Right ventricle myocardium inferior (tissue), 1 donor: ENCODE measurements around the gene GCM1. TPM values are rescaled to one million over a fixed set of nuclear protein-coding genes. Genes with fewer than 3 reads are reported as not detected.
"Not testable (repeated sequence)": the region's sequence is repeated elsewhere in the genome, so short reads cannot be mapped to it uniquely, and the experiment has no call there.

ENCODE experiments used
- ATAC-seq: fragments of 200-7000 bp; cut with Tn5 transposase; one replicate; pipeline ENCODE4 v1.9.1; 2020; ENCODE audit warnings: mild to moderate bottlenecking, moderate library complexity
- DNase-seq: peaks from one replicate; pipeline ENCODE4 v3.0.0; 2021; ENCODE audit errors: missing footprints
- intact Hi-C: fragments of 100-400 bp; cut with DNase I; formaldehyde crosslinking; loops from one replicate; pipeline ENCODE4 v1.11.0; 2022
- total RNA-seq: library from RNA; stranded (reverse); fragmentation: NEBNext Ultra II Directional; extraction: Animal tissue kit (Norgen Biotek cat#: 25700); gene quantifications from one replicate; pipeline ENCODE4 v1.2.1, GENCODE V29; 2021
- donor health status: DM: no; HTN: yes; CAD: no; lungs with severe emphysema.

The GCM1 gene
- total RNA-seq, 1 donor from 2014 or later = not detected

- intact Hi-C loops, DNase-seq, ATAC-seq: not testable (repeated sequence)
These were observed 6.6 kb upstream of the GCM1 start for GRCh38 chr6:53155279-53155678.

- no peak for ATAC-seq
- intact Hi-C loops = no loop called here
- no peak for DNase-seq
These were observed 6.2 kb upstream of the GCM1 start for GRCh38 chr6:53154794-53155193.

GRCh38 chr6:53154071-53154470 is 5.4 kb upstream of the GCM1 start:
- DNase-seq (no peak), ATAC-seq (no peak)
- intact Hi-C loops = no loop called here

GRCh38 chr6:53152576-53152975 is 3.9 kb upstream of the GCM1 start:
- DNase-seq (no peak), ATAC-seq (no peak)
- intact Hi-C loops = no loop called here

- DNase-seq (no peak), ATAC-seq (no peak)
- intact Hi-C loops = no loop called here
These were observed 3.0 kb upstream of the GCM1 start for GRCh38 chr6:53151676-53152075.

DNA sequence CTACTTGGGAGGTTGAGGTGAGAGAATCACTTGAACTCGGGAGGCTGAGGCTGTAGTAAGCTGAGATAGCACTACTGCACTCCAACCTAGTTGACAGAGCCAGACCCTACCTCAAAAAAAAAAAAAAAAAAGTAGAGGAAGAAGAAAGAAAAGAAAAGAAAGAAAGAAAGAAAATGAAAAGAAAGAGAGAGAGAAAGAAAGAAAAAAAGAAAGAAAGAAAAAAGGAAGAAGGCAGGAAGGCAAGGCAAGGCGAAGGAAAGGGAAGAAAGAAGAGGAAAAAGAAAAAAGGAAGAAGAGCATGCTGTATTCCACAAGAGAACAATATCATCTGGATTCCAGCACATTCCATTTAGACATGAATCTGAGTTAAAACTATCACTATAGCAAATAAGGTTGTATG is 3.8 kb downstream of the GCM1 start:
- DNase-seq (no peak), ATAC-seq (no peak)
- intact Hi-C loops = no loop called here

DNA sequence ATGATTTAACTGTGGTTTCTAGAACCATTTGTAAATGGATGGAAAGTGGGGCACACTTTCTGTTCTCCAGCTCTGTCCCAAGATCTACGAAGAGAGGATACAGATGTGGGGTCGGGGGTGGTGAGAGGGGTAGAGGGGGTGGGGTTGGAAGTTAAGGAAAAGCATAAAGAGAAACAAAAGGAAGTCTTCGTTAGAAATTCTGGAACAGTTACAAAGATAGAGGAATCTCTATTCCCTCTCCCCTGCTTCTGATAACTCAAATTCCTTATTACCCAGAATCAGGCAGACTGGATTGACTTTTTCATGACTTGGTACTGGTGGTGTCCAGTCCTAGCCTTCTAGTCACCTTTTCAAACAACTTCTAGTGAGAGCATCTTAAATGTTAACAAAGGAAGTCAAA is 4.9 kb downstream of the GCM1 start:
- DNase-seq (no peak), ATAC-seq (no peak)
- intact Hi-C loops = no loop called here

- intact Hi-C loops = no loop called here
- DNase-seq (no peak), ATAC-seq (no peak)
These were observed 5.8 kb downstream of the GCM1 start for GRCh38 chr6:53142810-53143209.

- no peak for ATAC-seq
These were observed 8.7 kb downstream of the GCM1 start for GRCh38 chr6:53139841-53140413.

GRCh38 chr6:53136000-53136609 is 12.5 kb downstream of the GCM1 start:
- DNase-seq (no peak), ATAC-seq (no peak)
- intact Hi-C loops = no loop called here

More at GRCh38 chr6:53139841-53140413, 8.7 kb downstream of the GCM1 start:
- no peak for DNase-seq
- intact Hi-C loops = no loop called here

DNA sequence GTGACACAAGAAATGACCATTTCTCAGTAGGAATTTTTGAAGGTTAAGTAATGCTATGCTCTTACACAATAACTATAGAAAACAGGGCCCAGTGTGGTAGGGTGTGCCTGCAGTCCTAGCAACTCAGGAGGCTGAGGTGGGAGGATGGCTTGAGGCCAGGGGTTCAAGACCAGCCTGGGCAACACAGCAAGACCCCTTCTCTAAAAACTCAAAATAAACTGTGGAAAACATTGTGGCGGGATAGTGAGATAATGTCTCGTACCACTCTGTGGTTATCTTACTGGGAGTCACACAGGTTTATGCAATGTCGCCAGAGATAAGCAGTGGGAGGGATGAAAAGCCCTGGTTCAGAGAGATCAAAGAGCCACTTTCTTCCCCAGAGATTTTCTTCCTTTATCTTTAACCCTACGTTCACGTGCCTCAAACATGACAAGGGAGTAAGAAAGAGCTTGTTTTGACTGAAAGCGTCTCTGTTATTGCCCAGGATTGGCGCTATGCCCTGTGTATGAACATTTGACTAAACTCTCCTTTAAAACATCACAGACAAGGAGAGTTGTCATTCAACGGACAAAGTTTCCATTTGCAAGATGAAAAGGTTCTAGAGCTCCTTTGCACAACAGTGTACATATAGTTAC is 13.9 kb downstream of the GCM1 start:
- no peak for ATAC-seq

DNA sequence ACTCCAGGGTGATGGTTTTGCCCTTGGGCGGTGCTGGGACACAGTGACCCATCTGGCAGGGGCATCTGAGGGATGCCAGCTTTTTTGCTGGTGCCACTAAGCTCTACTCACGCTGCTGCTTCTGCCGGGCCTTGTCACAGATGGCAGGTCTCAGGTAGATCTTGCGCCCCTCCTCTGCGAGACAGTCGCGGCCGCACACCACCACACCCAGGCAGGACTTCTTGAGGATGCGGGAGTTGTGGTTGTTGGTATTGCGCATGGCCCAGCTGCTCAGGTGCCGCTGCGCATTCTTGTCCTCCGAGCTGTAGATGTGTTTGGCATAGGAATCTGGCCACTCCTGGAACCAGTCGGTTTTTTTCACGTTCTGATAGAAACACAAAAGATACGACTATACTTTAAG is 14.7 kb downstream of the GCM1 start:
- intact Hi-C loops = no loop called here
- no peak for ATAC-seq

More for the DNA sequence above, 13.9 kb downstream of the GCM1 start:
- DNase-seq = no peak
- intact Hi-C loops = no loop called here

DNA sequence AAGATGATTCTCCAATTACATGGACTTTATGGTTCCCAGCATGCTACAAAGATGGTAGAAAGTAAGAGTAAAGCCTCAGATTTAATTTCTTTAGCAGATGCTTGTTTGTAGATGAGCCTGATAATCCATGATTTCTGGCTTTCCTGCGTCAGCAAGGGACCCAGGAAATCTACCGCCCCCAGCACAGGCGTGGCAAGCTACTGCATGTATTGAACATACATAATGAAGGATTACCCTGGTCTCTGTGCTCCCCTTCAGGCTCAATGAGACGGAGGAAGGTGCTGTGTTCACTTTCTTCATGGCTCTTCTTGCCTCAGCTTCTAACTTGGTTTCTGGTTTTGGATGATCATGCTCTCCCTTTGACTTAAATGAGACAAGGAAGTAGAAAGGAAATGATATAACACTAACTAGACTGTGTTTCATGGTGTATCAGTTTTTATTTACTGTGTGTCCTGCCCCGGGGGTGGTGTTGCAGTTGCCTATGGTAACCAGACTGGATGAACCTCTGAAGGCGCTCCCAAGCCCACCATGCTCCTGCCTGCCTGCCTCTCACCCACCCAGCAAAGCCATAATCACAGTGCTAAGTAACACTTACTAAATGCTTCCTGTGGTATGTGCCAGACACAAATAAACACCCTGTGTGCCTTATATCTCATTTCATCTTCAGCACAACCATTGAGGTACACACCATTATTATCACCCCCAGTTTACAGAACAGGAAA is 17.9 kb downstream of the GCM1 start:
- intact Hi-C loops = no loop called here
- DNase-seq (no peak), ATAC-seq (no peak)

More for the DNA sequence above, 14.7 kb downstream of the GCM1 start:
- no peak for DNase-seq

DNA sequence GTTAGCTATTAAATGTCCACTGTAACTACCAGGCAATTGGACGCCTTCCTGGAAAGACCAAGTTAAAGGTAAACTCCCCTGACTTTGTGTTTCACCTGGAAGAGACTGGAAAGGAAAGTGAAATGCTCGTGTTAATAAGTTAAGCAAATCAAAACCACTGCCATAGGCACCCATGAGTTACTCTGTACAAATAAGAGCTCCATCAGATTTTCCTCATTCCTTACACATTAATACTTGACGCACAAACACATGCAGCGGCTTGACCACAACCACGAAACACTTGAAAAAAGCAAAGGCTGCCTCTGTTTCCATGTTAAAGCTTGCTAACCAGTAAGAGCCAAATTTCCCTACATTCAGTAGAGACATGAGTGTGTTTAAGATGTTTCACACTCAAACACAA is 19.8 kb downstream of the GCM1 start:
- DNase-seq = no peak
- intact Hi-C loops = no loop called here
- ATAC-seq = no peak

DNA sequence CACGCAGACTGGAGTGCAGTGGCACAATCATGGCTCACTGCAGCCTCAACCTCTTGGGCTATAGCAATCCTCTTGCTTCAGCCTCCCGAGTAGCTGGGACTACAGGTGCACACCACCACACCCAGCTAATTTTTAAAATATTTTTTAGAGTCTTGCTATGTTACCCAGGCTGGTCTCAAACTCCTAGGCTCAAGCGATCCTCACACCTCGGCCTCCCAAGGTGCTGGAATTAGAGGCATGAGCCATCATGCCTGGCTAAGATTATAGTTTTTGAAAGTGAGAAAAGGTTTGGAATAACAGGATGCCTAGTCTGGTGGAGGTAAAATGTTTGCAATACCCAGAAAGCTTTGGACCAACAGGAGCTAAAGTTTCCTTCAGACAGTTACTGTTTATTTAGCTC is 23.4 kb downstream of the GCM1 start:
- intact Hi-C loops = no loop called here
- DNase-seq (no peak), ATAC-seq (no peak)

DNA sequence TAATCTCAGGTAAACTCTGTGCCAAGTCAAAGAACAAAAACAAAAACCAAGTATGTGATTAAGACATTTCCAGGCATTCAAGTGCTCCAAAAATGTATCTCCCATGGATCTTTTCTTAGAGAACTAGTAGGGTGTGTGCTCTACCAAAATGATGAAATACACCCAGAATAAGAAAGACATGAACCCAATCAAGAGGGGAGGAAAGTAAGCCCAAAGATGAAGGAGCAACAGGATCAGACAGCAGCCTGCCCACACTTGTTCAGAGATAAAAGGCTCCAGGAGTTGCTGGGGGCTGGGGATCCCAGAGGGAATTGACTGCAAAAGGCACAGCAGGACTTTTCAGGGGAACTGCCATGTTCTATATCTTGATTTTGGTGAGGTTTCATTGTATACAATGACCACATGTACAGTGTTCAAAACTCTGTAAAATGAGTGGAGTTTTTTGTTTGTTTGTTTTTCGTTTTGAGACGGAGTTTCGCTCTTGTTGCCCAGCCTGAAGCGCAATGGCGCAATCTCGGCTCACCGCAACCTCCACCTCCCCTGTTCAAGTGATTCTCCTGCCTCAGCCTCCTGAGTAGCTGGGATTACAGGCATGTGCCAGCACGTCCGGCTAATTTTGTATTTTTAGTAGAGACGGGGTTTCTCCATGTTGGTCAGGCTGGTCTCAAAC is 24.4 kb downstream of the GCM1 start:
- ATAC-seq = no peak
- intact Hi-C loops = no loop called here
- DNase-seq = no peak

- DNase-seq = no peak
- intact Hi-C loops = no loop called here
- no peak for ATAC-seq
These were observed 28.8 kb downstream of the GCM1 start for GRCh38 chr6:53119772-53120409.

GRCh38 chr6:53119349-53119748 is 29.3 kb downstream of the GCM1 start:
- DNase-seq (no peak), ATAC-seq (no peak)
- intact Hi-C loops = no loop called here

- intact Hi-C loops = no loop called here
- DNase-seq = no peak
- no peak for ATAC-seq
These were observed 32.9 kb downstream of the GCM1 start for GRCh38 chr6:53115741-53116140.
